ENCODE data around the gene THAP7.

GRCh38 chr22:21043860-21044535 is 42.1 kb upstream of the THAP7 start:
- TF ChIP-seq, protein P1, sequence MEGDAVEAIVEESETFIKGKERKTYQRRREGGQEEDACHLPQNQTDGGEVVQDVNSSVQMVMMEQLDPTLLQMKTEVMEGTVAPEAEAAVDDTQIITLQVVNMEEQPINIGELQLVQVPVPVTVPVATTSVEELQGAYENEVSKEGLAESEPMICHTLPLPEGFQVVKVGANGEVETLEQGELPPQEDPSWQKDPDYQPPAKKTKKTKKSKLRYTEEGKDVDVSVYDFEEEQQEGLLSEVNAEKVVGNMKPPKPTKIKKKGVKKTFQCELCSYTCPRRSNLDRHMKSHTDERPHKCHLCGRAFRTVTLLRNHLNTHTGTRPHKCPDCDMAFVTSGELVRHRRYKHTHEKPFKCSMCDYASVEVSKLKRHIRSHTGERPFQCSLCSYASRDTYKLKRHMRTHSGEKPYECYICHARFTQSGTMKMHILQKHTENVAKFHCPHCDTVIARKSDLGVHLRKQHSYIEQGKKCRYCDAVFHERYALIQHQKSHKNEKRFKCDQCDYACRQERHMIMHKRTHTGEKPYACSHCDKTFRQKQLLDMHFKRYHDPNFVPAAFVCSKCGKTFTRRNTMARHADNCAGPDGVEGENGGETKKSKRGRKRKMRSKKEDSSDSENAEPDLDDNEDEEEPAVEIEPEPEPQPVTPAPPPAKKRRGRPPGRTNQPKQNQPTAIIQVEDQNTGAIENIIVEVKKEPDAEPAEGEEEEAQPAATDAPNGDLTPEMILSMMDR (IDR thresholded peaks at IDR 0.05) = no peak
- no peak for TF ChIP-seq ZFX (IDR thresholded peaks at IDR 0.05; ENCODE audit: borderline replicate concordance)
